ACC112 (cell line): ENCODE data around the gene DDX39A.
"Not testable (repeated sequence)": the region's sequence is repeated elsewhere in the genome, so short reads cannot be mapped to it uniquely, and the experiment has no call there.

Source experiments
- H2AFZ ChIP-seq: fragments of 200-600 bp; sonication (generic); one replicate; pipeline ENCODE4 v1.6.0; 2017; ENCODE audit warnings: antibody characterized with exemption, low read length; ENCODE audit not compliant: unreplicated experiment
- H3K27ac ChIP-seq: fragments of 200-600 bp; sonication (generic); 2 replicates; pipeline ENCODE4 v1.5.1; 2014; ENCODE audit warnings: low read depth, mild to moderate bottlenecking, antibody characterized with exemption, low read length, moderate library complexity
- H3K27me3 ChIP-seq: fragments of 200-600 bp; sonication (generic); 2 replicates; pipeline ENCODE4 v1.6.1; 2014; ENCODE audit warnings: mild to moderate bottlenecking, antibody characterized with exemption, low read length, moderate library complexity, mixed read lengths; ENCODE audit not compliant: insufficient read depth
- H3K36me3 ChIP-seq: fragments of 200-600 bp; sonication (generic); 2 replicates; pipeline ENCODE4 v1.6.1; 2016; ENCODE audit warnings: mild to moderate bottlenecking, antibody characterized with exemption, low read length, moderate library complexity, mixed read lengths; ENCODE audit not compliant: insufficient read depth
- H3K4me1 ChIP-seq: fragments of 200-600 bp; sonication (generic); one replicate; pipeline ENCODE4 v1.6.1; 2016; ENCODE audit warnings: low read length, mixed read lengths; ENCODE audit not compliant: insufficient read depth, unreplicated experiment, control insufficient read depth
- H3K4me3 ChIP-seq: fragments of 200-600 bp; sonication (generic); 2 replicates; pipeline ENCODE4 v1.5.1; 2014; ENCODE audit warnings: mild to moderate bottlenecking, low read depth, low read length
- H3K79me2 ChIP-seq: fragments of 200-600 bp; sonication (generic); one replicate; pipeline ENCODE4 v1.6.0; 2016; ENCODE audit warnings: low read length; ENCODE audit not compliant: control insufficient read depth, unreplicated experiment, insufficient read depth

The DDX39A gene

DNA sequence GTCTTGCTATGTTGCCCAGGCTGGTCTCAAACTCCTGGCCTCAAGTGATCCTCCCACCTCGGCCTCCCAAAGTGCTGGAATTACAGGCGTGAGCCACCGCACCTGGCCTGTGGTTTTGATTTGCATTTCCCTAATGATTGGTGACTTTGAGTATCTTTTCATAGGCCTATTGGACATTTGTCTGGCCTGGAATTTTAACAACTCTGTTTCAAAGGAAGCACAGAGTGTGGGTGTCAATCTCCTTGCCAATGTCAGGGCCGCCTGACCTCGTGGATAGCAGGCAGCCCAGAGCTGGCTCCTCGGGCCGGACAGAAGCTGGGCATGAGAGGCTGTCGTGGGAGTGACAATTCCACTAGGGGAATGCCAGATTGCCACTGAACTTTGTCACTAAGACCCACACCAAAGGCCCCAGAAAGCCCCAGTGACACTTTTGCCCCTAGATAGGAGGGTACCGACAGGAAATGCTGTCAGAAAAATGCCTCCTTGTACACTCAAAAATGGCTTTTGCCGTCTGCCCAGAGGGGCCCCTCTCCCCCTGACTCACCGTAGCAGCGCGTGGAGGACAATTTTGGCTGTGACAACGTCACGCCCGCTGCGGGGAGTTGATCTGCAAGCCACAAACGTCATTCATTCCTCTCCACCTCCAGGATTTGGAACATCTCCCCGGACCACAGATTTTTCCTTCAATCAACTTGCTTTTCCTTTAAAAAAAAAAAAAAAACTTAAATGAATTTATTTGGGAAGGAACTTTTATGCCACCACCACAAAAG, 49.6 kb downstream of the DDX39A start:
- H3K4me1 ChIP-seq, result peaks cover 5% of the 10 kb centered on the region
- H3K4me3 ChIP-seq, result 0 out of 2 replicates have a peak overlapping the region, but pooled peaks have one; percentile 16
- peak overlapping the region; percentile 85 for H2AFZ ChIP-seq
- H3K27me3 ChIP-seq, result no peaks in the 10 kb centered on the region
- no peak overlapping the region for H3K27ac ChIP-seq
- H3K79me2 ChIP-seq, result no peaks in the 10 kb centered on the region
- no peaks in the 10 kb centered on the region for H3K36me3 ChIP-seq

GRCh38 chr19:14368011-14368513, 51.1 kb downstream of the DDX39A start:
- no peak overlapping the region for H2AFZ ChIP-seq
- no peak overlapping the region for H3K4me3 ChIP-seq
- no peaks in the 10 kb centered on the region for H3K36me3 ChIP-seq
- no peaks in the 10 kb centered on the region for H3K27me3 ChIP-seq
- peaks cover 9% of the 10 kb centered on the region for H3K4me1 ChIP-seq
- H3K79me2 ChIP-seq, result no peaks in the 10 kb centered on the region
- H3K27ac ChIP-seq, result no peak overlapping the region

GRCh38 chr19:14367016-14367415, 52.1 kb downstream of the DDX39A start:
- H3K79me2 ChIP-seq, result no peaks in the 10 kb centered on the region
- H3K36me3 ChIP-seq, result no peaks in the 10 kb centered on the region
- no peak overlapping the region for H3K27ac ChIP-seq
- no peak overlapping the region for H3K4me3 ChIP-seq
- no peaks in the 10 kb centered on the region for H3K27me3 ChIP-seq
- H3K4me1 ChIP-seq, result peaks cover 9% of the 10 kb centered on the region
- H2AFZ ChIP-seq, result no peak overlapping the region

- H3K4me3 ChIP-seq, result no peak overlapping the region
- no peaks in the 10 kb centered on the region for H3K79me2 ChIP-seq
- H2AFZ ChIP-seq, result no peak overlapping the region
- no peaks in the 10 kb centered on the region for H3K36me3 ChIP-seq
- H3K4me1 ChIP-seq, result peaks cover 9% of the 10 kb centered on the region
- H3K27me3 ChIP-seq, result no peaks in the 10 kb centered on the region
- H3K27ac ChIP-seq, result no peak overlapping the region
Observed at GRCh38 chr19:14366529-14366928, 52.6 kb downstream of the DDX39A start.

DNA sequence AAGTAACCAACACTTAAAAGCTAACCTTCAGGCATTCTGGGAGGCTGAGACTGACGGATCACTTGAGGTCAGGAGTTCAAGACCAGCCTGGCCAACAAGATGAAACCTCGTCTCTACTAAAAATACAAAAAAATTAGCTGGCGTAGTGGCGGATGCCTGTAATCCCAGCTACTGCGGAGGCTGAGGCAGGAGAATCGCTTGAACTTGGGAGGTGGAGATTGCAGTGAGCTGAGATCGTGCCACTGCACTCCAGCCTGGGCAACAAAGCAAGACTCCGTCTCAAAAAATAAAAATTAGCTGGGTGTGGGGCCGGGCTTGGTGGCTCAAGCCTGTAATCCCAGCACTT, 55.1 kb downstream of the DDX39A start:
- Histone ChIP-seq H3K27ac (peak overlapping the region; percentile 57; the same call in 1 of the 2 replicates), H2AFZ (peak overlapping the region; percentile 59), H3K4me3 (peak overlapping the region; percentile 67; the same call in 1 of the 2 replicates)
- H3K36me3 ChIP-seq, H3K4me1 ChIP-seq, H3K79me2 ChIP-seq, H3K27me3 ChIP-seq: not testable (repeated sequence)

DNA sequence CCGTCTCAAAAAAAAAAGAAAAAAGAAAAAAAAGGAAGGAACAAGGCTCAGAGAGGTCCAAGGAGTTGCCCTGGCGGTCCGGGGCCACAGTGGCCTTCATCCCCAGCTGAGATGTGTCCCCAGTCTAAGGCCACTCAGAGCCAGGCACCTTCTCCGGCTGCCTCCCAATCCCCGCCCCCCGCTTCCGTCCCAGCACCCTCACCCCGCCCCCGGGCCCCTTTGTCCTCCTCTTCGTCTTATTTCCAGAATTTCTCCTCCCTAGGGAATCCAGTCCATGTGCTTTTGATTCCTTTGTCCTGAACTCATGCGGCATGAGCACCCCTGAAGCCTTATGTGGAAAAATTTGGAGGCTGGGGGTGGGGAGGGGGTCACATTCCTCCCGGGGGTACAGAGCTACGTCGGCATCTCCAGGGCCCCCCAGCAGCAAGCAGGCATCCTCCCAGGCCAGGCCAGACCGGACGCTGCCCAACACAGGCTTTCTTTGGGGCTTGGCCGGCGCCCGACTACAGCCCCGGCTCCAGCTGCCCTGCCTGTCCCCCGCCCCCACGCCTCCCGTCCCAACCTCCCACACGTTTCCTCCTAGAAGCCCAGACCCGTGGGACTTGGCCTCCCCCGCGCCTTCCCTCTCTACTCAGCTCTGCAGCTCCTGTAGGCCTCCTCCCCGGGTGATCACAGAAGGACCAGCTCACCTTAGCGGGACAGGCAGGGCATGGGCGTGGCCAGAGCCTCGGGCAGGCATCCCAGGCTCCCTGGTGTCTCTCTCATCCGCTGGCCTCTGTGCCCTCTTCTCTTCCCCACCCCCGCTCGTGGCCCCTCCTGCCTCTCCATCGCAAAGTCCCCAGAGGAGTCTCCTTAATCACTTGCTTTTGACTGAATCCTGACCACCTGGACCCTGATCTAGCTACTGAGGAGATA, 55.7 kb downstream of the DDX39A start:
- H3K79me2 ChIP-seq, result no peaks in the 10 kb centered on the region
- peak overlapping the region; percentile 59 for H2AFZ ChIP-seq
- H3K27ac ChIP-seq, result peak overlapping the region; percentile 57
- H3K36me3 ChIP-seq, result no peaks in the 10 kb centered on the region
- no peaks in the 10 kb centered on the region for H3K27me3 ChIP-seq
- peak overlapping the region; percentile 67 for H3K4me3 ChIP-seq
- peaks cover 4% of the 10 kb centered on the region for H3K4me1 ChIP-seq

DNA sequence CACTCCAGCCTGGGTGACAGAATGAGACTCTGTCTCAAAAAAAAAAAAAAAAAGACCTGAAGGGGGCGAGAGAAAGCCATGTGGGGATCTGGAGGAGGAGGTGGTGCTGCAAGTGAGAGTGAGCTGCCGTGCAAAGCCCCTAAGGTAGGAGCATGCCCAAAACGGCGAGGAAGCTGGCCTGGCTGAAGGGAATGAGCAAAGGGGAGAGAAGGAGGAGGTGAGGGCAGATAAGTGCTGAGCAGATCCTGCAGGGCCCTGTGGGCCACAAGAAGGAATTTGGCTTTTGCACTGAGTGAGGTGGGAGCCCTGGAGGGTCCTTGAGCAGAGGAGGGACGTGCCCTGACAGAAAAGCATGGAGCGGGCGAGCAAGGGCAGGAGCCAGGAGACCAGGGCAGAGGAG, 57.3 kb downstream of the DDX39A start:
- Histone ChIP-seq H3K4me1 (peaks cover 4% of the 10 kb centered on the region), H2AFZ (no peak overlapping the region), H3K4me3 (no peak overlapping the region), H3K79me2 (no peaks in the 10 kb centered on the region), H3K27ac (no peak overlapping the region), H3K36me3 (no peaks in the 10 kb centered on the region), H3K27me3 (no peaks in the 10 kb centered on the region)
